Tibial nerve (tissue), 3 donors: ENCODE measurements around the gene LMCD1.

ENCODE experiments used
- CTCF ChIP-seq, 5 experiments: fragments of 200-600 bp in 3 of 5; fragments of 450-650 bp in 2 of 5; sonication (generic) in 3 of 5; IDR thresholded peaks; one replicate each; pipeline ENCODE4 v1.5.1; 2016 to 2019; ENCODE audit warnings: antibody characterized with exemption in 5 of 5, mild to moderate bottlenecking in 3 of 5, moderate library complexity in 2 of 5
- POLR2A ChIP-seq, 2 donors: fragments of 450-650 bp; IDR thresholded peaks; one replicate each; pipeline ENCODE4 v1.6.1; 2017; ENCODE audit warnings: antibody characterized with exemption in 2 of 2, mild to moderate bottlenecking in 2 of 2, moderate library complexity in 2 of 2

- no peak for TF ChIP-seq CTCF (IDR thresholded peaks at IDR 0.05)
- no peak for TF ChIP-seq POLR2A (IDR thresholded peaks at IDR 0.05)
Observed at GRCh38 chr3:8597219-8597853, 95.7 kb downstream of the LMCD1 start.
